HEK293 (cell line): ENCODE data around the gene GRN.

Source experiments
- CTCF ChIA-PET: fragments of 350-600 bp; formaldehyde crosslinking; extraction: SDS; loops from one replicate; lab custom pipeline; 2021; ENCODE audit warnings: antibody characterized with exemption; lab: Yijun Ruan, JAX
- POLR2A ChIA-PET: fragments of 300-600 bp; formaldehyde crosslinking; extraction: SDS; loops from one replicate; lab custom pipeline; 2020; ENCODE audit warnings: antibody characterized with exemption, inconsistent platforms; lab: Yijun Ruan, JAX
- H3K27ac ChIP-seq: fragments of 200-500 bp; sonication (Bioruptor generic); 2 replicates; pipeline ENCODE4 v1.5.1; 2014; ENCODE audit warnings: low read depth, low read length, control low read depth, inconsistent platforms; ENCODE audit errors: extremely low read depth
- H3K36me3 ChIP-seq, 2 experiments: fragments of 200-500 bp in 1 of 2; sonication (Bioruptor generic) in 1 of 2; 1 replicate in 1 of 2; 2 replicates in 1 of 2; pipeline ENCODE4 v1.5.1; 2014 to 2017; ENCODE audit warnings: inconsistent platforms in 2 of 2, low read length in 2 of 2; ENCODE audit not compliant: control insufficient read depth in 2 of 2, insufficient read depth in 1 of 2
- H3K4me1 ChIP-seq: fragments of 200-500 bp; sonication (Bioruptor generic); 2 replicates; pipeline ENCODE4 v1.5.1; 2014; ENCODE audit warnings: mild to moderate bottlenecking, low read length, inconsistent platforms; ENCODE audit not compliant: control insufficient read depth, insufficient read depth
- H3K4me3 ChIP-seq: 2 replicates; pipeline ENCODE4 v1.5.1; 2011; ENCODE audit warnings: low read depth, mild to moderate bottlenecking, control low read depth, low read length, moderate library complexity
- H3K9me3 ChIP-seq: fragments of 200-500 bp; sonication (Bioruptor generic); 2 replicates; pipeline ENCODE4 v1.5.1; 2014; ENCODE audit warnings: low read depth, low read length, inconsistent platforms; ENCODE audit not compliant: control insufficient read depth, insufficient read depth
- GLI2 ChIP-seq: fragments of 450-650 bp; formaldehyde crosslinking; IDR thresholded peaks from 2 replicates; pipeline ENCODE4; 2017; ENCODE audit warnings: missing biosample characterization, missing genetic modification characterization, low read depth, borderline replicate concordance
- GLIS1 ChIP-seq: fragments of 450-650 bp; formaldehyde crosslinking; IDR thresholded peaks from 2 replicates; pipeline ENCODE4 v1.5.1; 2016; ENCODE audit warnings: missing biosample characterization, missing genetic modification characterization
- HOXD13 ChIP-seq: sonication (generic); formaldehyde crosslinking; IDR thresholded peaks from 2 replicates; pipeline ENCODE4 v1.8.0; 2022; ENCODE audit warnings: missing genetic modification reagents, borderline replicate concordance
- IKZF3 ChIP-seq: fragments of 450-650 bp; IDR thresholded peaks from 2 replicates; pipeline ENCODE4 v1.5.0; 2018; ENCODE audit warnings: missing biosample characterization, mild to moderate bottlenecking, missing genetic modification characterization, moderate library complexity
- KLF8 ChIP-seq: fragments of 450-650 bp; formaldehyde crosslinking; IDR thresholded peaks from 2 replicates; pipeline ENCODE4 v1.5.1; 2016; ENCODE audit warnings: missing biosample characterization, missing genetic modification characterization
- OSR2 ChIP-seq: fragments of 450-650 bp; formaldehyde crosslinking; IDR thresholded peaks from 2 replicates; pipeline ENCODE4 v1.5.1; 2016; ENCODE audit warnings: missing biosample characterization, missing genetic modification characterization
- PATZ1 ChIP-seq: fragments of 450-650 bp; formaldehyde crosslinking; IDR thresholded peaks from 2 replicates; pipeline ENCODE4 v1.5.1; 2016; ENCODE audit warnings: missing biosample characterization, missing genetic modification characterization
- WT1 ChIP-seq: fragments of 450-650 bp; formaldehyde crosslinking; IDR thresholded peaks from 2 replicates; pipeline ENCODE4 v1.5.1; 2016; ENCODE audit warnings: missing biosample characterization, missing genetic modification characterization
- ZBTB10 ChIP-seq: fragments of 450-650 bp; formaldehyde crosslinking; IDR thresholded peaks from 2 replicates; pipeline ENCODE4 v1.5.1; 2016; ENCODE audit warnings: missing biosample characterization, missing genetic modification characterization
- ZNF146 ChIP-seq: fragments of 450-650 bp; formaldehyde crosslinking; IDR thresholded peaks from 2 replicates; pipeline ENCODE4 v1.5.1; 2016; ENCODE audit warnings: missing biosample characterization, missing genetic modification characterization
- ZNF157 ChIP-seq: fragments of 450-650 bp; formaldehyde crosslinking; IDR thresholded peaks from 2 replicates; pipeline ENCODE4 v1.5.1; 2016; ENCODE audit warnings: missing biosample characterization, missing genetic modification characterization
- ZNF221 ChIP-seq: fragments of 450-650 bp; formaldehyde crosslinking; IDR thresholded peaks from 2 replicates; pipeline ENCODE4 v1.5.1; 2017; ENCODE audit warnings: missing biosample characterization, missing genetic modification characterization, borderline replicate concordance
- ZNF248 ChIP-seq: fragments of 450-650 bp; formaldehyde crosslinking; IDR thresholded peaks from 2 replicates; pipeline ENCODE4 v1.5.1; 2017; ENCODE audit warnings: missing biosample characterization, missing genetic modification characterization
- ZNF266 ChIP-seq: fragments of 450-650 bp; formaldehyde crosslinking; IDR thresholded peaks from 2 replicates; pipeline ENCODE4 v1.5.1; 2016; ENCODE audit warnings: missing biosample characterization, missing genetic modification characterization, low read depth
- ZNF311 ChIP-seq: fragments of 450-650 bp; formaldehyde crosslinking; IDR thresholded peaks from 2 replicates; pipeline ENCODE4 v1.5.1; 2017; ENCODE audit warnings: missing biosample characterization, missing genetic modification characterization, borderline replicate concordance
- ZNF48 ChIP-seq: fragments of 450-650 bp; formaldehyde crosslinking; IDR thresholded peaks from 2 replicates; pipeline ENCODE4 v1.5.1; 2016; ENCODE audit warnings: missing biosample characterization, missing genetic modification characterization
- ZNF514 ChIP-seq: fragments of 450-650 bp; formaldehyde crosslinking; IDR thresholded peaks from 2 replicates; pipeline ENCODE4 v1.5.1; 2016; ENCODE audit warnings: missing biosample characterization, missing genetic modification characterization
- ZNF521 ChIP-seq: fragments of 450-650 bp; formaldehyde crosslinking; IDR thresholded peaks from 2 replicates; pipeline ENCODE4 v1.5.1; 2017; ENCODE audit warnings: missing biosample characterization, mild to moderate bottlenecking, missing genetic modification characterization
- ZNF561 ChIP-seq: fragments of 450-650 bp; IDR thresholded peaks from 2 replicates; pipeline ENCODE4 v1.5.1; 2018; ENCODE audit warnings: missing biosample characterization, missing genetic modification characterization, borderline replicate concordance
- ZNF585B ChIP-seq: fragments of 450-650 bp; formaldehyde crosslinking; IDR thresholded peaks from 2 replicates; pipeline ENCODE4 v1.5.1; 2016; ENCODE audit warnings: missing biosample characterization, missing genetic modification characterization
- ZNF600 ChIP-seq: fragments of 450-650 bp; formaldehyde crosslinking; IDR thresholded peaks from 2 replicates; pipeline ENCODE4 v1.5.1; 2016; ENCODE audit warnings: missing biosample characterization, missing genetic modification characterization
- ZNF626 ChIP-seq: fragments of 450-650 bp; sonication (Bioruptor Pico); formaldehyde crosslinking; IDR thresholded peaks from 2 replicates; pipeline ENCODE4 v1.5.1; 2018; ENCODE audit warnings: missing biosample characterization, missing genetic modification characterization, inconsistent platforms
- ZNF664 ChIP-seq: fragments of 450-650 bp; formaldehyde crosslinking; IDR thresholded peaks from 2 replicates; pipeline ENCODE4 v1.5.1; 2016; ENCODE audit warnings: missing biosample characterization, missing genetic modification characterization
- TF ChIP-seq, protein P1 (sequence below): fragments of 450-650 bp; formaldehyde crosslinking; IDR thresholded peaks from 2 replicates; pipeline ENCODE4 v1.5.1; 2016; ENCODE audit warnings: missing biosample characterization, missing genetic modification characterization, borderline replicate concordance
- TF ChIP-seq, protein P2 (sequence below): fragments of 450-650 bp; formaldehyde crosslinking; IDR thresholded peaks from 2 replicates; pipeline ENCODE4 v1.5.1; 2016; ENCODE audit warnings: missing biosample characterization, missing genetic modification characterization

Gene GRN

GRCh38 chr17:44334315-44334714 lies 10.8 kb upstream of the GRN start:
- POLR2A ChIA-PET, result interaction anchor here (2.8 kb wide), 1 partner anchor 11 kb away, joined by 11 read pairs; the partner anchor contains the start of gene GRN
- TF ChIP-seq ZNF514 (tag by site-specific recombination) (no peak), ZNF626 (tag by site-specific recombination) (no peak), IKZF3 (no peak), ZBTB10 (no peak), GLIS1 (tag by site-specific recombination) (no peak), ZNF266 (no peak)
- TF ChIP-seq, protein P1, sequence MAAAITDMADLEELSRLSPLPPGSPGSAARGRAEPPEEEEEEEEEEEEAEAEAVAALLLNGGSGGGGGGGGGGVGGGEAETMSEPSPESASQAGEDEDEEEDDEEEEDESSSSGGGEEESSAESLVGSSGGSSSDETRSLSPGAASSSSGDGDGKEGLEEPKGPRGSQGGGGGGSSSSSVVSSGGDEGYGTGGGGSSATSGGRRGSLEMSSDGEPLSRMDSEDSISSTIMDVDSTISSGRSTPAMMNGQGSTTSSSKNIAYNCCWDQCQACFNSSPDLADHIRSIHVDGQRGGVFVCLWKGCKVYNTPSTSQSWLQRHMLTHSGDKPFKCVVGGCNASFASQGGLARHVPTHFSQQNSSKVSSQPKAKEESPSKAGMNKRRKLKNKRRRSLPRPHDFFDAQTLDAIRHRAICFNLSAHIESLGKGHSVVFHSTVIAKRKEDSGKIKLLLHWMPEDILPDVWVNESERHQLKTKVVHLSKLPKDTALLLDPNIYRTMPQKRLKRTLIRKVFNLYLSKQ (tag by site-specific recombination), result no peak
- Histone ChIP-seq H3K27ac (no peak overlapping the region), H3K36me3 (no peaks in the 10 kb centered on the region), H3K9me3 (no peaks in the 10 kb centered on the region), H3K4me3 (no peak overlapping the region), H3K4me1 (peaks cover 4% of the 10 kb centered on the region)
- CTCF ChIA-PET, result interaction anchor here (0.6 to 3.7 kb wide), 4 partner anchors 8 to 129 kb away, joined by 3 to 33 read pairs (median 4); no protein-coding TSS in a partner anchor

DNA sequence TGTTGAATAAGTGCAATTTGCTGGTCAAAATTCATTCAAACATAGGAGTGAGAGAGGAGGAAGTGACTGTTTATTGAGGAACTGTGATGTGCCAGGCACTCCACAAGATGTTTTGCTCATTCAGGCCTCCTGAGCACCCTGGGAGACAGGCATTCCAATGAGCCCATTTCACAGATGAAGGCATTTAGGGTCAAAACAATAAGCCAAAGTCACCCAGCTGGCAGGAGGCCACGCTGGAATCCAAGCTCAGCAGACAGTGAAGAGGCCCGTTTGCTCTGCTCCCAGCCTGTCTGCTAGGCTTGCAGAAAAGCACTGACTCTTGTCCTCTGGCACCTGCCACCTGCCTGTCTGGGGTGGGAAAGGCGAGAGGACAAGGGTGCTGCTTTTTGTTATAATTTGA lies 10.4 kb upstream of the GRN start:
- peaks cover 4% of the 10 kb centered on the region for H3K4me1 ChIP-seq
- TF ChIP-seq WT1 (no peak), ZNF585B (tag by site-specific recombination) (0 out of 2 replicates have a peak, but pooled peaks have one; percentile 30)
- POLR2A ChIA-PET, result interaction anchor here (2.8 kb wide), 1 partner anchor 11 kb away, joined by 11 read pairs; the partner anchor contains the start of gene GRN
- no peak overlapping the region for H3K27ac ChIP-seq
- H3K4me3 ChIP-seq, result no peak overlapping the region
- H3K36me3 ChIP-seq, result no peaks in the 10 kb centered on the region
- CTCF ChIA-PET, result interaction anchor here (0.6 to 0.7 kb wide), 2 partner anchors 74 to 129 kb away, joined by 3 to 4 read pairs; no protein-coding TSS in a partner anchor
- H3K9me3 ChIP-seq, result no peaks in the 10 kb centered on the region

GRCh38 chr17:44335564-44335963 lies 9.5 kb upstream of the GRN start:
- Histone ChIP-seq H3K36me3 (no peaks in the 10 kb centered on the region), H3K4me1 (peaks cover 4% of the 10 kb centered on the region), H3K9me3 (no peaks in the 10 kb centered on the region)
- no peak for TF ChIP-seq KLF8 (tag by site-specific recombination)
- no peak for TF ChIP-seq ZNF311 (tag by site-specific recombination)
- no peak for TF ChIP-seq ZNF157 (tag by site-specific recombination)
- no peak for TF ChIP-seq PATZ1 (tag by site-specific recombination)
- TF ChIP-seq GLI2 (tag by site-specific recombination), result no peak
- TF ChIP-seq ZNF664 (tag by site-specific recombination), result no peak
- no peak for TF ChIP-seq ZNF248 (tag by site-specific recombination)
- TF ChIP-seq ZNF561 (tag by site-specific recombination), result no peak
- TF ChIP-seq ZNF600 (tag by site-specific recombination), result no peak
- no peak for TF ChIP-seq ZNF48 (tag by site-specific recombination)
- no peak for TF ChIP-seq HOXD13
- no peak for TF ChIP-seq ZNF221 (tag by site-specific recombination)
- TF ChIP-seq, protein P2, sequence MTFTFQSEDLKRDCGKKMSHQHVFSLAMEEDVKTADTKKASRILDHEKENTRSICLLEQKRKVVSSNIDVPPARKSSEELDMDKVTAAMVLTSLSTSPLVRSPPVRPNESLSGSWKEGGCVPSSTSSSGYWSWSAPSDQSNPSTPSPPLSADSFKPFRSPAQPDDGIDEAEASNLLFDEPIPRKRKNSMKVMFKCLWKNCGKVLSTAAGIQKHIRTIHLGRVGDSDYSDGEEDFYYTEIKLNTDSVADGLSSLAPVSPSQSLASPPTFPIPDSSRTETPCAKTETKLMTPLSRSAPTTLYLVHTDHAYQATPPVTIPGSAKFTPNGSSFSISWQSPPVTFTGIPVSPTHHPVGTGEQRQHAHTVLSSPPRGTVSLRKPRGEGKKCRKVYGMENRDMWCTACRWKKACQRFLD (tag by site-specific recombination), result no peak
- TF ChIP-seq ZNF146 (tag by site-specific recombination), result no peak
- no peak for TF ChIP-seq OSR2
- TF ChIP-seq ZNF521 (tag by site-specific recombination), result no peak
- TF ChIP-seq, all 188 proteins: peak for 0
- Histone ChIP-seq H3K27ac (no peak overlapping the region), H3K4me3 (no peak overlapping the region)
- POLR2A ChIA-PET, result interaction anchor here (0.7 to 2.8 kb wide), 2 partner anchors 10 to 167 kb away, joined by 3 to 11 read pairs; partner anchors contain the start of gene GRN
- CTCF ChIA-PET, result interaction anchor here (0.6 to 1.9 kb wide), 4 partner anchors 12 to 34 kb away, joined by 3 to 9 read pairs (median 4); partner anchors contain the start of gene FAM171A2
